NCI-H2081 (cell line): ENCODE results near the gene MIOS.
"Not testable (repeated sequence)": the region's sequence is repeated elsewhere in the genome, so short reads cannot be mapped to it uniquely, and the experiment has no call there.

Experiments used
- DNase-seq, 2 experiments: peaks; one replicate each; lab custom pipeline; 2025; lab: John Stamatoyannopoulos, UW

The MIOS gene

DNA sequence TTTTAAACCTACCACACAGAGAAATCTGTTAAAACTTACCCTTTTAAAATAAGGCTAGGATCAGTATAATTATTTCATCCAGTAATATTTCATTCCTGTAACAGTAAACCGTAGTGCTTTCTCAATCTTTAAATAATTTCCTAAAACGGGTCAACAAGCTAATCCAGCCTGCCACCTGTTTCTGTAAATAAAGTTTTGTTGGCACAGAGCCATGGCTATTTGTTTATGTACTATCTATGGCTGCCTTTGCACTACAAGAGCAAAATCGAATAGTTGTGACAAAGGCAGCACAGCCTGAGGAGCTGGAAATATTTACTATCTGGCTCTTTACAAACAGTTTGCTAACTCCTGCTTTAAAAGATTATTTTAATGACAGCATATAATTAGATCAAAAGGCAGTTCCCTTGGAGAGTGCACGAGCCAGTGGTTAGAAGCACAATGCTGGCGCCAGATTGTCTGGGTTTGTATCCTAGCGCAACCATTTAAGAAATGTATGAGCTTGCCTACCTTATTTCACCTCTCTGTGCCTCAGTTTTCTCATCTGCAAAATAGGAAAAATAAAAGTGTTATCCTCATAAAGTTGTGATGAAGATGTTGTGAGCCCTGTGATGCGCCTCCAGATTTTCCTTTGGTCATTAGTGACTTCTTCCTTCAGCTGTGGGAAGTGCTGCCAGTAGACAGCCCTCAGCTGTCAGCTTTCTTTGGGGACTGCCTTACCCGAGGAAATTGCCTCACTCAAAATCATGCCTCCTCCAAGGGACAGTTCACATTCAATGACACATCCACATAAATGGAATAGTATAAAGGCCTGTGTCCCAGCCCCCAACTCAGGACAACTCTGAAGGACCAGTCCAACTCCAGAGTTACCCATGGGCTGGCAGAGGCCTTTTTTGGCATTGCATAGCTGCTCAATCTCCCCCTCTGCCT is 11.8 kb upstream of the MIOS start:
- peak; percentile 79 to 95 for DNase-seq

DNA sequence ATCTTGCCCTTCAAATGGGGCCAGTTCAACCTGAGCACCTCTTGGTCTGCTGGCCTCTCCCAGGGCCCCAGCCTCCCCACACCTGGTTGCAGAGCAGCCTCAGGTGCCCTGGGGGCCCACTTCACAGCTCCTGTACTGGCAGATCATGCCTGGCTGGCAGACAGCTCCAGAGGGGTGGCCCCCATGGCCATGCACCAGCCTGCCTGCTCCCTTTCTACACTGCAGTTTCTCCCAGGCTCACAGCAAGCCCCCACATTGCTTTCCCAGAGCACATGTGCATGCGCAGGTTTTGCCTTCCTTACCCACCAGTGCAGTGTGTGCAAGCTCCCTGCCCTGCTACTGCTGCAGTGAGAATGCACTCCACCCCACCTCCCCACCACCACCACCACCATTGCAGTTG is 9.8 kb upstream of the MIOS start:
- no peak for DNase-seq

DNA sequence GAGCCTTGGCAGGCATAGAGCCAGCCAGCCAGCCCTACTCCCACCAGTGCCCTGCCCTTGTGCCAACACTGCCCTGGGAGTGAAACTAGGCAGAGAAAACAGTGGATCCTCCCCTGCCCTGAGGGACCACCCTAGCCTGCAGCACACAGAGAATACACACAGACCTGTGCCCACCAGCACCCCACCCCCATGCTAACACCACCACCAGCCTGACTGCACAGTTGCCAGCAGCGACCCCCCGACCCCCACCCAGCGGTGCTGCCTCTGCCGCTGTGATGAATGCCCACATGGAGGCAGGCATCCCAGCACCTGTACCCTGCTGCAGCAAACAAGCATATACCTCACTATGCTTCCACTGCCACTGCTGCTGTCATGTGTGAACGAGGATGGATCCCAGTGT is 9.4 kb upstream of the MIOS start:
- no peak for DNase-seq

DNA sequence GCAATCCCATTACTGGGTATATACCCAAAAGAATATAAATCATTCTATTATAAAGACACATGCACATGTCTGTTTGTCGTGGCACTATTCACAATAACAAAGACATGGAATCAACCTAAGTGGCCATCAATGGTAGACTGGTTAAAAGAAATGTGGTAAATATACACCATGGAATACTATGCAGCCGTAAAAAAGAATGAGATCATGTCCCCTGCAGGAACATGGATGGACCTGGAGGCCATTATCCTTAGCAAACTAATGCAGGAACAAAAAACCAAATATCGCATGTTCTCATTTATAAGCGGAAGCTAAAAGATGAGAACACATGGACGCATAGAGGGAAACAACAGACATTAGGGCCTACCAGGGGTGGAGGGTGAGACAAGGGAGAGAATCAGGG is 5.1 kb upstream of the MIOS start:
- not testable (repeated sequence) for DNase-seq

DNA sequence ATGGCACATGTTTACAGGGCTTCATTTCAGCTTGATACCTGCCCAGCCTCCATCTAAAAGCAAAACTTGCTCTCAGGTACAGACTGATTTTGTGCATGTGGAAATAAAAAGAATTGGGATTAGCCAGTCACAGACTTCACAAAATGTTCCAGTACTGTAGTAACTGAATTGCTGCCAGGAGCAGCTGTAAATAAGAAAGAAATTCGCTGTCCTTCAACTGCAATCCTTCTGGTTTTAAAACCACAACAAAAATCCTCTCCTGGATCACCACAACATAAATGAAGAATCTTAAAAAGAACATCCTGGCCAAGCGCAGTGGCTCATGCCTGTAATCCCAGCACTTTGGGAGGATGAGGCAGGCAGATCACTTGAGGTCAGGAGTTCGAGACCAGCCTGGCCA is 3.9 kb upstream of the MIOS start:
- no peak for DNase-seq

DNA sequence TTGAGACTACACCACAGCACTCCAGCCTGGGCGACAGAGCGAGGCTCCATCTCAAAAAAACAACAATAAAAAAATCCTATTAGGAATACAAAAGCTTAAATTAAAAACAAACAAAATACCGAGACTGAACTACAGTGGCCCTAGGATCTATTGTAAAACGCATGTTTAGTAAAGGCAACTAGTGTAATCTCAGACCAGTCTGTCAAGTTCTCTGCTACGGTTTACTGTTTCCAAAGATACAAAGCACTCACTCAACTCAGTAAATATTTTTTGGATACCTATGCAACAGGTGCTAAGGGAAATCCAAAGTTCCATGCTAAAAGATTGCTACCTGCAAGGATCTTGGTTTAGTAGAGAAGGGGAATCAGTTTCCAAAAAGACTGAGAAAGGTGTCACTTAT is 3.4 kb upstream of the MIOS start:
- DNase-seq = no peak

DNA sequence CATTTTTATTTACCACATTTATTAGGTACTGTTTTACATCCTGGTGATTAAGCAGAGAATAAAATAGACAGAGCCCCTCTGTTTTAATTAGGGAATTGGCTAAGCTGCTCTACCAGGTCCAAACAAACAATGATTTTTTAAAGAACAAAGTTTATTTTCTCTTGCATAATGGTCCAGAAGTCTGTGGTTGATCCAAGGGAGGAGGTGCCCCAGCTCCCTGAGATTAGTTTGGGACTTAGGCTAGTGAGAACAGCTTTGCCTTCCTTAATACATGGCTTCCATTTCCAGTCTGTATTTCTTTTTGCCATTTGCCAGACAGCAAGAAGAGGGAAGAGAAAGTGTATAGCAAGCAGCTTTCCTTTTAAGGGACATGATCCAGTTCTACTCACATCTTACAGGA is 2.9 kb upstream of the MIOS start:
- DNase-seq = no peak

DNA sequence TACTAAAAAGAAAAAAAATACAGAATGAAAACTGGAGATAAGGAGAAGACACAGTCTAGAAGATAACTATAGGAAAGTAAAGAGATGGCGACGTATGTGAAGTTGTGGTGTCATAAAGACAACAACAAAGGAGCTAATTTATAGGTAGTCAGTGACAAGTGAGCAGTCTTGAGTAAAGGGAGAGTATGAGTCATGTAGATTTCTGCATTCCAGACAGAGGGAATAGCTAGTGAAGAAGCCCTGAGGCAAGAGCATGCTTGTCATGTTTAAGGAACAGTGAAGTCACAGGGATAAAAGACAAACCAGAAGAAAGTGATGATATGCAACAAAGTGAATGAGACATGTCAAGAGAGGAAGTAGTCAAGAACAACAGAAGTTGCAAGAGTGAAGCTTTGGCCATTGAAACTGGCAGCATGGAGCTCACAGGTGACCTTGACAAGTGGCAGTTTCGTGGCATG is 2.3 kb upstream of the MIOS start:
- no peak for DNase-seq

DNA sequence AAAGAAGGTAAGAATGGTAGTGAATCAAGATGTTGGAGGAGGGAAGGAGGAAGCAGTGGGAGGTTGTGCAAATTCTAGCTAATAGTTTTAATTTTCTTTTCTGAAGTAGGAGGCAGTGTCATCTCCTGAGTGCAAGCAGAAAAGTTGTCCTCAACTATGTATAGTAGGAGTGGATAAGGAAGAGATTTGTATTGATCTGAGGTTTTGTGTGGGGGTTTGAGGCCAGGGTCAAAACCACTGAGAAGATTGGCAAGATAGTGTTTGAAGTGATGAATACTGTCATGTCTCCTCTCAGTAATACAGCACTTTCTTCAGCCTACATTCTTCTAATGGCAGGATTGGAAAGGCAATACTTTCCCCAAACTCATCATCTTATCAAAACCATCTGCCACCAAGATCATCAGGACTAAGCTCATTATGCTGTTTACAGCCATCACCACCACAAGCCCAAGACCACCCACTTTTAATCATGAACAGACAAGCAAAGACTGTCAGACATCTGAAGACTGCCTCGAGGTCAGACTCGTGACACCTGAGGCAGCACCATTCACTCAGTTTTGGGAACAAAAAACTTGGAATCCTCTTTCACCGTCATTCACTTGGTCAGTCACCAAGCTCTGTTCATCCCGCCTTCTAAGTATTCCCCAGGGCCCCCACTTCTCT is 1.5 kb upstream of the MIOS start:
- no peak for DNase-seq

DNA sequence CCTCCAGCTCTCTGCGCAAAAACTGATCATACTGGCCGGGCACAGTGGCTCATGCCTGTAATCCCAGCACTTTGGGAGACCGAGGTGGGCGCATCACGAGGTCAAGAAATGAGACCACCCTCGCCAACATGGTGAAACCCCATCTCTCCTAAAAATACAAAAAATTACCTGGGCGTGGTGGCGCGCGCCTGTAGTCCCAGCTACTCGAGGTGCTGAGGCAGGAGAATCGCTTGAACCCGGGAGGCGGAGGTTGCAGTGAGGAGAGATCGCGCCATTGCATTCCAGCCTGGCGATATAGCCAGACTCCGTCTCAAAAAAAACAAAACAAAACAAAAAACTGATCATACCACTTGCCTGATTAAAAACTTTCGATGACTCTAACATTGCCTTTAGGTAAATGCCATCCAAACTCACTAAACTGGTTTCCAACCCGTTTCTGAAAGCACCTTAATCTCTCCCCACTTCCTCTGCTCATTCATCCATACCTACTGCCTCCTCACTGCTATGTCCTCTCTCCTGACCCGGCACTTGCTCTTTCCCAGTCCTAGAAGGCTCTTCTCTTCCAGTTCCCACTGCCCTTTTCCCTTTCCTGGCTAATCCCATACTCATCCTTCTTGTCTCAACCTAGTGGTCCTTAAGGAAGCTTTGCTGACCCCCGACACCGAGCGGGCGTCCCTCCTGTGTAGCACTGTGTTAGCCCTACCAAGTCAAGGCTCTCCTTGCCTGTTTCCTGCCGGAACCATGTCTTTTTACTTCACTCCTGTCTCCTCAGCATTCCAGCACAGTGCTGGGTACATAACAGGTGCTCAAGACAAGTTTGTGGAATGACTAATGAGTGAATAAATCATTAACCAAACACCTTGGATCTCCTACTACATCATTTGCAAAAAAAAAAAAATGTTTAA is 686 bp upstream of the MIOS start:
- no peak for DNase-seq

DNA sequence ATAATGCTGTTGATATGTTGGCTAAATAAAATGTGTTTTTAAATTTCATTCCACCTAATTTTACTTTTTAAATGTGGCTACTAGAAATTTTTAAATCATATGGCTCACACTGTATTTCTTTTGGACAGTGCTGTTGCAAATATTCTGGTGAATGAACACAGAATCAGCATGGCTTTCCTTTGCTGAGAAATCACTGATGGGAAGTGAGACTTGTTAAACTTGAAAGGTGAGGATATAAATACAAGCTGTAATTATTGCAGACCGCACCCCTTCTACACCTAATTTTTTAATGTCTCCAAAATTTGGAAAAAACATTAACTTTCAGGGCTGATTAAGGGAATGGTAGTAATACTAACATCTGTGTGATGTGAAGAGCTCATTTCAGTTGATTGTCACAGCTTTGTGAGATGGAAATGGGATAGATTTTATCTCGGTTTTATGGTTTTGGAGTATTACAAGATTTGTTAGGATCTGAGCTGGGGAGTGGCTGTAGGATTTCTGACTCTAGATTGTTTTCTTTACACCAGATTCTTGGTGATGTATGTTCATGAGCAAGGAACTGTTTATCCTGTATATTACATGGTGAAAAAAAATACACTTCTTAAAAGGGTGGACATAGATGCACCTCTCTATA is 1.3 kb downstream of the MIOS start:
- DNase-seq = peak in 1 of 2 experiments; percentile 19

DNA sequence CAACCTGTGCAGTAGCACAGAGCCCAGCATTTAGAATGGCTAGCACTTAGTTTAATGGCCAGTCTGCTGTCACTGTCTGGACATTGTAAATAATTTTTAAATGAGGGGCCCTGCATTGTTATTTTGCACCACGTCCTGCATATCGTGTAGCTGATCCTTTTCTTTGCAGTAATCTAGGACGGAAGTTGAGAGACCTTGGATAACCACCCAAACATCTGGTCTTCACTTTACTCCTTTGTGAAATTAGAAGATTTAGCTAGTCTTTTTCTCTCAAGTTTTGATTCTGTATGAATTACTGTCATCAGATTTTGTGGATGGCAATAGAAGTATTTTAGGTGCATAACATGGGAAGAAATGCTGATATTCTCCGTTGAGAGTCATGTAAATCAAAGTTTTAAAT is 1.9 kb downstream of the MIOS start:
- no peak for DNase-seq

DNA sequence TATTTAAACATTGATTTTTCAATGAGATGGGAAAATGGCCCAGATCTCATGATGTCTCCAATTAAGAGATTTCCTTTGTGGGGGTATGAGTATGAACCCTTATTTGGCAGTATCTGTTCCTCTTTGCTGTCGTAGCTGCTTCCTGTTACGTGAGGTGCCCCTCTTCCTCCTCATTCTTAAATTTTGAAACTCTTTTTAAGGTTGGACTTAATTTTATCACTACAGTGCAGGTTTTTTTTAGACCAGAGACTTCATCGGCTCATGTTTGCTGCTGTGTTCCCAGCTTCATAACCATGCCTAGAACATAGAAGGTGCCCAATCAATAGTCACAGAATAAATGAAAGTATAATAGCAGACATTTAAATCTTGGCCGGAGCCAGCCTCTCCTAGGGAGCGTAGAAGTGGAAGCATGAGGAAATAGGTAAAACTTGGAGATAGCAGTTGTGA is 2.4 kb downstream of the MIOS start:
- DNase-seq = no peak

DNA sequence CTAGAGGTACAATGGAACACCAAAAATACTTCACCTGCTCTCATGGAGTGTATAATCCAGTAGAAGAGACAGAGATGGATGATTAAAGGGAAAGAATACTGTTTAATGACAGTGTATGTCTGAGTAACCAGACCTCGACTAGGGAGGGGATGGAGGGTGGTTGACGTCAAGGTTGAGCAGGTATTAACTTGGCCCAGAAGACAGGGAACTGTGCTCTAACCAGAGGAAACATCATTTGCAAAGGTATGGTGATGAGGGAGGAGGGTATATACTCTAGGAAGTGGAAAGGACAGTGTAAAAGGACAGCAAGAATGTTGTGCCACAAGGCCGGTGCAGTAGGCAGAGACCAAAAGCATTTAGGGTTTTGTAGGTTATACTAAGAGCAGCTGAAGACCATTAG is 2.9 kb downstream of the MIOS start:
- DNase-seq = no peak

DNA sequence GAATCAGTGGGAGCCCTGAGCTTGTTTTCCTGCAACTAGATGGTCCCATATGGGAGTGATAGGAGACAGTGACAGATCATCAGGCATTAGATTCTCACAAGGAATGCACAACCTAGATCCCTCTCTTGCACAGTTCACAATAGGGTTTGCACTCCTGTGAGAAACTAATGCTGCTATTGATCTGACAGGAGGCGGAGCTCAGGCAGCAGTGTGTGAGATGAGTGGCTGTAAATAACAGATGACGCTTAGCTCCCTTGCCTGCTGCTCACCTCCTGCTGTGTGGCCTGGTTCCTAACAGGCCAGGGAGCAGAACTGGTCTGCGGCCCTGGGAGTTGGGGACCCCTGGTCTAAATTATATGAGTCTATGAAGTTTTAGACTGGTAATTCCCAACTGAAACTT is 3.9 kb downstream of the MIOS start:
- no peak for DNase-seq

DNA sequence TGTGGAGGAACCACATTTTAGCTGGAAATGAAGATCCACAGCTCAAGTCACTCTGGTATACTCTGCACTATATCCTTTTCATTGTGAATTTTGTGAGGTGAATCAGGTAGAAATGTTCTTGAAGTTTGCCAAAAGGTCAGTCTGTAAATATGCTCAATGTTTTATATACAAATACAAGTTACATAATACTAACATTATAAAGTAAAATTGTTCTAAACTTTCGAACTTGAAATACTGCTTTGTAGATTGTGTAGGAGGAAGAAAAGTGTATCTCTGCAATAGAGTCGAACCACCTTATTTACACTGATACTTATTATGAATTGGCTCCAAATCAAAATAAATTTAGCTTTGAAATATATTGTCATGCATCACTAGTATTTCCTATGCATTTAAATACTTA is 7.0 kb downstream of the MIOS start:
- DNase-seq = no peak

DNA sequence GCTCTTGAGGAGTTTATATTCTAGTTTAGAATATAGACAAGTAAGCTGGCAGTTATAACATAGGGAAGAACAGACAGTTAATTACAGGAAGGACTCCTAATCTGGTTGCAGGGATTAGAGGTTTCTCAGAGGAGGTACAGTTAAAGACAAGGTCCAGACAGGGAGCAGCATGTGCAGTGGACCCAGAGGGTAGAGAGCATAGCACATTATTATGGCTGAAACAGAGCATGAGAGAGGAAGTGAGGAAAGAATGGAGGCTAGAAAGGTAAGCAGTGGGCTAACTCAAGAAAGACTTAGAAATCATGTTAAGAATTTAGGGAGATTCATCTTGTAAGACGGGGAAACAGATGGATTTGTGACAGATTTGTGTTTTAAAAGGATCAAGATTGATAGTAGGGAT is 9.7 kb downstream of the MIOS start:
- DNase-seq = no peak

DNA sequence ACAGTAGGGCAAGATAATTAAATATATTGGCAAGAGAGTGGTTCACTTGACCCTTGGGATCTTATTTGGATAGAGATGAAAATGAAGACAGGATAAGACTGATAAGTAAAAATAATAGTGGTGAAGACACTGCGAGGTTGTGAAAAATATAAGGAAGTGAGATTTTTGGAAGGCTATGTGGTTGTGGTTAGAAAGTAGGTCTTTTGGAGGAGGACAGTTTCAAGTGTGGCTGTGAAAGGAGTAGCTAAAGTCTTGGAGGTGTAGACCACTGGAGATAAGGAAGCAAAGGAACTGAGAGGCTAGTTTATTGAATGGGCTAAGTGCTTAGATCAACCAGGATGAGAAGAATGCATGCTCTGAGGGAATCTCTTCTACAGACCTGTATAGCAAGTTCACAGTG is 11.2 kb downstream of the MIOS start:
- DNase-seq = no peak

DNA sequence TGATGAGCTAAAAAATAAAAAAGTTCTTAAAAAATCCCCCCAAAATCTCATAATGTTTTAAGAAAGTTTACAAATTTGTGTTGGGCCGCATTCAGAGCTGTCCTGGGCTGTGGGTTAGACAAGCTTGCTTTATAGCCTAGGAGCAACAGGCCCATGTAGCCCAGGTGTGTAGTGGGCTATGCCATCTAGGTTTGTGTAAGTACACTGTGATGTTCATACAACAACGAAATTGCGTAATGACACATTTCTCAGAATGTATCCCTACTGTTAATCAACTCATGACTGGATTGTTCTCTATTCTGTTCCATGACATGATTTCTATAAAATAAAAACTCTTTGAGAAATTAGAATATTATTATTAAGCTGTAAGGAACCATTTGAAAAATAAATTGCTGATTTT is 13.0 kb downstream of the MIOS start:
- DNase-seq = no peak

DNA sequence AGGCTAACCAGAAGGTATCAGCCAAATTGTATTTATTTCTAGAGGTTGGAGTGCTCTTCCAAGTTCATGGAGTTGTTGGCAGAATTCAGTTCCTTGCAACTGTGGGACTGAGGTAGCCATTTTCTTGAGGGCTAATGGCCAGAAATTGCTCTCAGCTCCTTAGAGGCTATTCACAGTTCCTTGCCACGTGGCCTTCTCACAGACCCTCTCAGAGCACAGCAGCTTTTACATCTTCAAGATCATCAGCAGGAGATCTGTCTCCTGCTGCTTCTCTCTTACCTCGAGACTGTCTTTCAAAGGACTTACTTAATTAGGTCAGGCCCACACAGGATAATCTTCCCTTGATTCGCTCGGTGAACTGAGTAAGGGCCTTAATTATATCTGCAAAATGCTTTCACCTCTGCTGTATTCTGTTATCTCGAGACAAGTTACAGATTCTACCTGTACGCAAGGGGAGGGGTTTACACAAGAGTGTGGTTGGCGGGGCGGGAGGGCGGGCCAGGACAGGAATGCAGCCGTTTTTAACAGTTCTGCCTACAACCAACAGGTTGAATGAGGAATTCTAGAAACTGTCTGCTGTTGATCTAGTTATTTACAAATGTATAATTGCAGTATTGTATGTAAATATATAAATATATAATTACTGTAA is 15.0 kb downstream of the MIOS start:
- DNase-seq = no peak

DNA sequence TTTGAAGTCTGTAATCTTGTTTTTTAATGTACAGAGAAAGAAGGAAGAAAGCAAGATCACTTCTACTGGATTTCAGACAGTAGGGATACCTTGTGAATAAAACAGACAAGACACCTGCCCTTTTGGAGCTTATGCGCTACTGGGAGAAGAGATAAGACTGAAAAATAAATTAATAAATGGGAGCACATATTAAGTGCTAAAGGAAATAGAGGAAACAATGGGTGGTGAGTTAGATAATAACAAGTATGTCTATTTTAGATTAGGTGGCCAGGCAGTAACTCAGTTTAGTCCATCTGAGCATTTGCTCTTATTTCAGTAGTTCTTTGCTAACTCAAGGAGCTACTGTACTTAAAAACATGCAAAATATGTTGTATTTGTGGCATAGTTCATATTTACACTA is 15.9 kb downstream of the MIOS start:
- no peak for DNase-seq
